H1 (cell line): ENCODE results near the gene DTX2. TPM values are rescaled to one million over a fixed set of nuclear protein-coding genes. Genes with fewer than 3 reads are reported as not detected.

Source experiments
- CTCF ChIA-PET: fragments of 300-600 bp; sonication (Branson Sonifier 250); formaldehyde crosslinking; loops from one replicate; lab custom pipeline; 2021; ENCODE audit not compliant: partially characterized antibody; lab: Charles Lee
- POLR2A ChIA-PET: fragments of 300-600 bp; sonication (Branson Sonifier 250); formaldehyde crosslinking; loops from one replicate; lab custom pipeline; 2021; ENCODE audit warnings: inconsistent platforms; ENCODE audit not compliant: partially characterized antibody; lab: Charles Lee
- DNase-seq, 2 experiments: peaks; one replicate each; pipeline versions ENCODE4 v3.0.0 to v3.0.0-alpha.2; 2010 to 2022; ENCODE audit warnings: low spot score in 2 of 2, low read depth in 1 of 2, mixed read lengths in 1 of 2
- FAIRE-seq: peaks from 2 replicates; lab custom pipeline; 2011; peaks lifted over from hg19 to GRCh38; lab: Jason Lieb, UNC
- H2AFZ ChIP-seq: 2 replicates; pipeline ENCODE4 v1.8.1; 2012; ENCODE audit warnings: low read length, inconsistent platforms
- H2AK5ac ChIP-seq: 2 replicates; pipeline ENCODE4 v1.6.1; 2013; ENCODE audit warnings: low read depth, low read length
- H2BK120ac ChIP-seq: replicated peaks from 2 replicates; pipeline ENCODE3; 2013; ENCODE audit warnings: low read depth, low read length, inconsistent platforms
- H2BK12ac ChIP-seq: 2 replicates; pipeline ENCODE4 v1.6.1; 2013; ENCODE audit warnings: low read depth, low read length
- H2BK15ac ChIP-seq: 2 replicates; pipeline ENCODE4 v1.6.1; 2013; ENCODE audit warnings: low read length
- H2BK20ac ChIP-seq: 2 replicates; pipeline ENCODE4 v1.6.1; 2013; ENCODE audit warnings: low read length
- H2BK5ac ChIP-seq: 2 replicates; pipeline ENCODE4 v1.6.1; 2013; ENCODE audit warnings: low read depth, low read length
- H3K14ac ChIP-seq: 2 replicates; pipeline ENCODE4 v1.6.1; 2013; ENCODE audit warnings: inconsistent platforms; ENCODE audit not compliant: insufficient read length
- H3K18ac ChIP-seq: 2 replicates; pipeline ENCODE4 v1.6.1; 2013; ENCODE audit warnings: low read length; ENCODE audit errors: extremely low read depth
- H3K23ac ChIP-seq: 2 replicates; pipeline ENCODE4 v1.6.1; 2013; ENCODE audit warnings: inconsistent platforms; ENCODE audit not compliant: insufficient read length
- H3K23me2 ChIP-seq: 2 replicates; pipeline ENCODE4 v1.6.1; 2013; ENCODE audit warnings: low read depth, low read length
- H3K27ac ChIP-seq: 2 replicates; pipeline ENCODE4 v1.6.1; 2011; ENCODE audit warnings: low read depth, low read length, inconsistent platforms
- H3K27me3 ChIP-seq, 4 experiments: replicated peaks in 1 of 4; 1 replicate in 1 of 4; 2 replicates in 3 of 4; pipeline versions ENCODE4 v1.6.1 to v1.8.1; 2011 to 2013; ENCODE audit warnings: low read length in 3 of 4, mild to moderate bottlenecking in 3 of 4, inconsistent platforms in 2 of 4, mixed read lengths in 2 of 4, moderate library complexity in 1 of 4; ENCODE audit not compliant: control insufficient read depth in 3 of 4, insufficient read depth in 3 of 4; ENCODE audit errors: extremely low read depth in 1 of 4
- H3K36me3 ChIP-seq, 4 experiments: 2 replicates each; pipeline versions ENCODE4 v1.6.1 to v1.8.1; 2011 to 2013; ENCODE audit warnings: mild to moderate bottlenecking in 4 of 4, low read length in 3 of 4, moderate library complexity in 2 of 4, control low read depth in 1 of 4, inconsistent platforms in 1 of 4; ENCODE audit not compliant: insufficient read depth in 4 of 4, control insufficient read depth in 2 of 4
- H3K4ac ChIP-seq: replicated peaks from 2 replicates; pipeline ENCODE3; 2013; ENCODE audit warnings: low read length, low read depth, mixed read lengths, inconsistent platforms; ENCODE audit not compliant: insufficient read length
- H3K4me1 ChIP-seq, 4 experiments: replicated peaks in 1 of 4; 1 replicate in 1 of 4; 2 replicates in 3 of 4; pipeline versions ENCODE4 v1.6.1 to v1.8.1; 2011 to 2013; ENCODE audit warnings: low read length in 3 of 4, inconsistent platforms in 2 of 4, mixed read lengths in 1 of 4; ENCODE audit not compliant: insufficient read depth in 4 of 4, control insufficient read depth in 3 of 4
- H3K4me2 ChIP-seq, 2 experiments: 2 replicates each; pipeline versions ENCODE4 v1.6.1 to v1.8.1; 2011 to 2013; ENCODE audit warnings: low read depth in 2 of 2, low read length in 2 of 2, control low read depth in 1 of 2, inconsistent platforms in 1 of 2, mild to moderate bottlenecking in 1 of 2; ENCODE audit not compliant: insufficient read depth in 1 of 2
- H3K4me3 ChIP-seq, 4 experiments: fragments of 200-600, 300-600 bp in 1 of 4; sonication (generic), shearing (Covaris generic), sonication (Bioruptor Twin) in 1 of 4; 2 replicates each; pipeline versions ENCODE4 v1.5.1 to v1.8.1; 2011 to 2016; ENCODE audit warnings: low read length in 4 of 4, low read depth in 3 of 4, control low read depth in 2 of 4, inconsistent platforms in 2 of 4, mild to moderate bottlenecking in 2 of 4, mixed read lengths in 1 of 4, moderate library complexity in 1 of 4; ENCODE audit not compliant: insufficient read depth in 2 of 4; ENCODE audit errors: extremely low read depth in 1 of 4
- H3K56ac ChIP-seq: replicated peaks from 2 replicates; pipeline ENCODE3; 2013; ENCODE audit warnings: low read depth, mild to moderate bottlenecking, mixed read lengths, low read length, inconsistent platforms; ENCODE audit not compliant: insufficient read length
- H3K79me1 ChIP-seq: 2 replicates; pipeline ENCODE4 v1.6.1; 2013; ENCODE audit warnings: low read depth, low read length, control low read depth
- H3K79me2 ChIP-seq, 2 experiments: 2 replicates each; pipeline versions ENCODE4 v1.6.1 to v1.8.1; 2012 to 2013; ENCODE audit warnings: low read length in 2 of 2, mild to moderate bottlenecking in 2 of 2, inconsistent platforms in 1 of 2; ENCODE audit not compliant: insufficient read depth in 2 of 2, control insufficient read depth in 1 of 2
- H3K9ac ChIP-seq, 4 experiments: replicated peaks in 1 of 4; 1 replicate in 1 of 4; 2 replicates in 3 of 4; pipeline versions ENCODE4 v1.6.1 to v1.8.1; 2011 to 2013; ENCODE audit warnings: low read depth in 3 of 4, low read length in 3 of 4, control low read depth in 2 of 4, mild to moderate bottlenecking in 2 of 4, moderate library complexity in 2 of 4, inconsistent platforms in 1 of 4; ENCODE audit errors: extremely low read depth in 1 of 4
- H3K9me3 ChIP-seq, 2 experiments: 2 replicates each; pipeline versions ENCODE4 v1.6.1 to v1.8.1; 2012 to 2013; ENCODE audit warnings: mild to moderate bottlenecking in 2 of 2, moderate library complexity in 2 of 2, control low read depth in 1 of 2, inconsistent platforms in 1 of 2, low read depth in 1 of 2, low read length in 1 of 2, mixed read lengths in 1 of 2; ENCODE audit not compliant: insufficient read depth in 2 of 2
- H4K20me1 ChIP-seq, 2 experiments: replicated peaks in 1 of 2; 2 replicates each; pipeline versions ENCODE3 to v1.8.1; 2011 to 2013; ENCODE audit warnings: inconsistent platforms in 2 of 2, low read length in 2 of 2, mild to moderate bottlenecking in 1 of 2; ENCODE audit not compliant: insufficient read depth in 2 of 2, control insufficient read depth in 1 of 2
- H4K5ac ChIP-seq: 2 replicates; pipeline ENCODE4 v1.6.1; 2013; ENCODE audit warnings: low read length, low read depth, mixed read lengths, inconsistent platforms; ENCODE audit not compliant: insufficient read length
- H4K8ac ChIP-seq: 2 replicates; pipeline ENCODE4 v1.8.0; 2013; ENCODE audit warnings: mild to moderate bottlenecking, moderate library complexity, low read length, inconsistent platforms; ENCODE audit not compliant: insufficient read depth; ENCODE audit errors: extremely low read depth
- H4K91ac ChIP-seq: replicated peaks from 2 replicates; pipeline ENCODE3; 2013; ENCODE audit warnings: low read length, mixed read lengths, inconsistent platforms; ENCODE audit not compliant: insufficient read length
- CHD1 ChIP-seq: IDR thresholded peaks from 2 replicates; pipeline ENCODE4 v1.6.1; 2012; ENCODE audit warnings: low read depth, low read length, improper control_type of control experiment
- EP300 ChIP-seq, 2 experiments: IDR thresholded peaks; 1 replicate in 1 of 2; 2 replicates in 1 of 2; pipeline ENCODE4 v1.6.1; 2011 to 2012; ENCODE audit warnings: low read depth in 2 of 2, low read length in 2 of 2, mild to moderate bottlenecking in 2 of 2, borderline replicate concordance in 1 of 2, inconsistent platforms in 1 of 2, moderate library complexity in 1 of 2
- FOSL1 ChIP-seq: IDR thresholded peaks from 2 replicates; pipeline ENCODE4 v1.6.1; 2011; ENCODE audit warnings: mild to moderate bottlenecking, low read depth, low read length, moderate library complexity; ENCODE audit not compliant: insufficient read depth
- KDM1A ChIP-seq: fragments of 200-600, 300-600 bp; sonication (generic); IDR thresholded peaks from 2 replicates; pipeline ENCODE4 v1.7.1; 2016; ENCODE audit warnings: mild to moderate bottlenecking, low read length, borderline replicate concordance
- ZNF274 ChIP-seq: IDR thresholded peaks from 2 replicates; pipeline ENCODE4 v1.7.0; 2012; ENCODE audit warnings: low read length, borderline replicate concordance; ENCODE audit errors: extremely low read depth
- WGBS, 2 experiments: shearing (Covaris generic) in 1 of 2; methylation state at CpG; one replicate each; pipeline versions ENCODE4 v1.1.6 to v1.1.7; 2013 to 2015; ENCODE audit warnings: low lambda C conversion rate in 2 of 2, mixed read lengths in 2 of 2, inconsistent platforms in 1 of 2, low coverage in 1 of 2, missing lambda C conversion rate in 1 of 2; ENCODE audit not compliant: insufficient replicate concordance in 2 of 2, insufficient coverage in 1 of 2, insufficient read length in 1 of 2; ENCODE audit errors: extremely low coverage in 1 of 2, missing lambda C conversion rate in 1 of 2; 5-methylcytosine and 5-hydroxymethylcytosine counted together
- polyA plus RNA-seq, 7 experiments: library from polyadenylated mRNA; depleted of rRNA in 3 of 7; stranded (reverse) in 5 of 7; unstranded in 2 of 7; fragments of >200 nt in 5 of 7; fragments of 200-250 nt in 2 of 7; gene quantifications; 1 replicate in 5 of 7; 2 replicates in 1 of 7; 4 replicates in 1 of 7; pipeline versions ENCODE4 v1.2.1 to v1.2.3, GENCODE V29; 2011 to 2013; ENCODE audit warnings: missing spikeins in 2 of 7, mixed read lengths in 2 of 7
- total RNA-seq: library from RNA; stranded (reverse); fragmentation: NEBNext Ultra II Directional; extraction: Animal tissue kit (Norgen Biotek cat#: 25700); gene quantifications from 2 replicates; pipeline ENCODE4 v1.2.1, GENCODE V29; 2021

DTX2 gene
- total and polyA plus RNA-seq, 2 of the 8 experiments (the other 6 are each of a cell fraction or from before 2014, with no cell fraction given): 37.4 to 59.1 TPM

GRCh38 chr7:76514926-76515771 lies 53.6 kb downstream of the DTX2 start:
- no peak for DNase-seq
- H2AFZ ChIP-seq: no peak overlapping the region
- peaks cover 0 to 1% of the 10 kb centered on the region in 2 experiments for H4K20me1 ChIP-seq
- H3K4ac ChIP-seq: no peak overlapping the region
- WGBS, 2 experiments: 90% methylated on average over 2 of the region's 16 CpGs; no CpG with 5 or more reads in 1 of the 2 experiments
- H4K91ac ChIP-seq: peak overlapping the region; percentile 42
- H3K18ac ChIP-seq: no peak overlapping the region
- no peaks in the 10 kb centered on the region for H3K27me3 ChIP-seq
- H3K9ac ChIP-seq: no peak overlapping the region
- H3K56ac ChIP-seq: no peak overlapping the region
- no peak overlapping the region; the same call in 1 of the 2 replicates for H4K8ac ChIP-seq
- no peak overlapping the region for H2BK120ac ChIP-seq
- peaks cover 0 to 13% (median 9%) of the 10 kb centered on the region in 4 experiments; a peak in 6 of 7 replicates for H3K4me1 ChIP-seq
- no peak for TF ChIP-seq KDM1A
- no peak for TF ChIP-seq FOSL1
- TF ChIP-seq EP300 (IDR thresholded peaks at IDR 0.05; ENCODE audit: borderline replicate concordance in 1 of 2, low read depth in 2 of 2, low read length in 2 of 2): no peak
- no peak for TF ChIP-seq ZNF274
- TF ChIP-seq CHD1: no peak
- TF ChIP-seq, all 59 proteins: peak for 0
- Histone ChIP-seq H3K36me3 (no peaks in the 10 kb centered on the region), H3K23me2 (no peaks in the 10 kb centered on the region), H3K79me2 (no peaks in the 10 kb centered on the region), H3K4me3 (no peak overlapping the region), H2BK15ac (no peak overlapping the region), H2BK5ac (no peak overlapping the region), H4K5ac (no peak overlapping the region), H3K79me1 (no peaks in the 10 kb centered on the region), H3K4me2 (no peak overlapping the region), H3K14ac (no peak overlapping the region), H3K27ac (no peak overlapping the region), H3K9me3 (no peaks in the 10 kb centered on the region), H2BK12ac (no peak overlapping the region), H2AK5ac (no peak overlapping the region), H3K23ac (no peak overlapping the region), H2BK20ac (no peak overlapping the region)
- CTCF ChIA-PET: no interaction called here
- POLR2A ChIA-PET: no interaction called here
- FAIRE-seq: no peak
